Glutamatergic neuron (in vitro differentiated cells): Measurements from ENCODE around the gene ADCY1. TPM values are rescaled to one million over a fixed set of nuclear protein-coding genes. Genes with fewer than 3 reads are reported as not detected.

Experiments used
- DNase-seq: peaks from one replicate; pipeline ENCODE4 v3.0.0; 2022
- H3K27ac Mint-ChIP-seq: one replicate; pipeline ENCODE4 v1.8.0; 2020; ENCODE audit warnings: mild to moderate bottlenecking, mixed read lengths, inconsistent platforms; ENCODE audit not compliant: unreplicated experiment
- H3K27me3 Mint-ChIP-seq: one replicate; pipeline ENCODE4 v1.8.0; 2020; ENCODE audit warnings: mild to moderate bottlenecking, moderate library complexity, mixed read lengths, inconsistent platforms; ENCODE audit not compliant: unreplicated experiment
- H3K36me3 Mint-ChIP-seq: one replicate; pipeline ENCODE4 v1.8.0; 2020; ENCODE audit warnings: mild to moderate bottlenecking, mixed read lengths, inconsistent platforms; ENCODE audit not compliant: unreplicated experiment
- H3K4me1 Mint-ChIP-seq: one replicate; pipeline ENCODE4 v1.8.0; 2020; ENCODE audit warnings: mild to moderate bottlenecking, low read depth, mixed read lengths, inconsistent platforms; ENCODE audit not compliant: unreplicated experiment
- H3K4me3 Mint-ChIP-seq: one replicate; pipeline ENCODE4 v1.8.0; 2020; ENCODE audit warnings: mild to moderate bottlenecking, mixed read lengths, inconsistent platforms; ENCODE audit not compliant: unreplicated experiment
- H3K9me3 Mint-ChIP-seq: one replicate; pipeline ENCODE4 v1.8.0; 2020; ENCODE audit warnings: mild to moderate bottlenecking, moderate library complexity, mixed read lengths, inconsistent platforms; ENCODE audit not compliant: unreplicated experiment
- total RNA-seq: library from RNA; stranded (reverse); fragmentation: NEBNext Ultra II Directional; extraction: Animal tissue kit (Norgen Biotek cat#: 25700); gene quantifications from one replicate; pipeline ENCODE4 v1.2.1, GENCODE V29; 2021; ENCODE audit not compliant: unreplicated experiment
- TF ChIP-seq, protein P1 (sequence below): fragments of 200-600 bp; sonication (generic); IDR thresholded peaks from one replicate; pipeline ENCODE4 v1.5.0; 2021; ENCODE audit not compliant: partially characterized antibody, unreplicated experiment

ADCY1 gene
- total RNA-seq, 1 donor from 2014 or later = 51.9 TPM

GRCh38 chr7:45713669-45714520 is 139.7 kb downstream of the ADCY1 start:
- DNase-seq = no peak
- H3K4me1 Mint-ChIP-seq = no peaks in the 10 kb centered on the region
- H3K9me3 Mint-ChIP-seq = peaks cover 9% of the 10 kb centered on the region
- no peak overlapping the region for H3K27ac Mint-ChIP-seq
- H3K36me3 Mint-ChIP-seq = peaks cover 2% of the 10 kb centered on the region
- TF ChIP-seq, protein P1, sequence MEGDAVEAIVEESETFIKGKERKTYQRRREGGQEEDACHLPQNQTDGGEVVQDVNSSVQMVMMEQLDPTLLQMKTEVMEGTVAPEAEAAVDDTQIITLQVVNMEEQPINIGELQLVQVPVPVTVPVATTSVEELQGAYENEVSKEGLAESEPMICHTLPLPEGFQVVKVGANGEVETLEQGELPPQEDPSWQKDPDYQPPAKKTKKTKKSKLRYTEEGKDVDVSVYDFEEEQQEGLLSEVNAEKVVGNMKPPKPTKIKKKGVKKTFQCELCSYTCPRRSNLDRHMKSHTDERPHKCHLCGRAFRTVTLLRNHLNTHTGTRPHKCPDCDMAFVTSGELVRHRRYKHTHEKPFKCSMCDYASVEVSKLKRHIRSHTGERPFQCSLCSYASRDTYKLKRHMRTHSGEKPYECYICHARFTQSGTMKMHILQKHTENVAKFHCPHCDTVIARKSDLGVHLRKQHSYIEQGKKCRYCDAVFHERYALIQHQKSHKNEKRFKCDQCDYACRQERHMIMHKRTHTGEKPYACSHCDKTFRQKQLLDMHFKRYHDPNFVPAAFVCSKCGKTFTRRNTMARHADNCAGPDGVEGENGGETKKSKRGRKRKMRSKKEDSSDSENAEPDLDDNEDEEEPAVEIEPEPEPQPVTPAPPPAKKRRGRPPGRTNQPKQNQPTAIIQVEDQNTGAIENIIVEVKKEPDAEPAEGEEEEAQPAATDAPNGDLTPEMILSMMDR = no peak
- no peak overlapping the region for H3K4me3 Mint-ChIP-seq
- peaks cover 2% of the 10 kb centered on the region for H3K27me3 Mint-ChIP-seq

GRCh38 chr7:45714521-45714820 is 140.3 kb downstream of the ADCY1 start:
- Mint-ChIP-seq H3K36me3 (no peaks in the 10 kb centered on the region), H3K4me1 (no peaks in the 10 kb centered on the region), H3K27me3 (peaks cover 2% of the 10 kb centered on the region), H3K27ac (no peak overlapping the region), H3K4me3 (no peak overlapping the region), H3K9me3 (peaks cover 6% of the 10 kb centered on the region)
- no peak for DNase-seq
- TF ChIP-seq, protein P1 = no peak

- Mint-ChIP-seq H3K4me3 (no peak overlapping the region), H3K36me3 (no peaks in the 10 kb centered on the region), H3K9me3 (peaks cover 6% of the 10 kb centered on the region), H3K27me3 (peaks cover 2% of the 10 kb centered on the region), H3K27ac (no peak overlapping the region), H3K4me1 (no peaks in the 10 kb centered on the region)
- TF ChIP-seq, protein P1 = no peak
- DNase-seq = no peak
Measured at GRCh38 chr7:45715471-45716352, 141.5 kb downstream of the ADCY1 start.

DNA sequence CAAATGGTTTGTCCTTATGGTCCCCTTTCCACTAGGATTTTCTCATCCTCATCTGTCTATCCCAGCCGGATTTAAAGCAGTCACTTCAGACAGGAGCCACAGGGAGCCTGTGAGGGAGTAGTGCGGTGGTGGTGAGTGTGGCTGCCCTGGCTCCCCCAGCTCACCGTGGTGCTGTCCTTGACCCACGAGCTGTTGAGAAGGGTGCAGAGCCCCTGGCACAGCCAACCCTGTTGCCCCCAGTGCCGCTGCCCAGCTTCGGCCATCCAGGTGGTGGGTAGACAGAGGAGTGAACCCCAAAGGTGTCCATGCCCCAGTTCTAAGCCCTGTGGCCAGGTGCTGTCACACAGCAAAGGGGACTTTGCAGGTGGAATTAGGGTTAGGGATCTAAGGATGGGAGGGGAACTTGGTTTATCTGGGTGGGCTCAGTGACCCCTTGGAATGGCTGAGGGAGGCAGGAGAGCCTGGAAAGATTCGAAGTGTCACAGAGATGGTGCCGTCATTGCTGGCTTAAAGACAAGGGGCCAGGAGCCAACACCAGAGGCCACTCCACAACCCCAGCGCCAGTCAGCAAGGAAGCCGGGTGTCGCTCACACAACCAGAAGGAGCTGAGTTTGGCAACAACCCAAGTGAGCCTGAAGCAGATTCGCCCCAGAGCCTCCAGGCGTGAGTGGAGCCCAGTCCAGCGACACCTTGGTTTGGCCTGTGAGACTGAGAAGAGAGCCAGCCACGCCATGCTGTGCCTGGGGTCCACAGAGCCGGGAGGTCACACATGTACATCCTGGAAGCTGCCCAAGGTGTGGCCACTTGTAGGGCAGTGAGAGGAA is 142.4 kb downstream of the ADCY1 start:
- H3K4me1 Mint-ChIP-seq = peaks cover 3% of the 10 kb centered on the region

More for the DNA sequence above, 142.4 kb downstream of the ADCY1 start:
- Mint-ChIP-seq H3K9me3 (peaks cover 10% of the 10 kb centered on the region), H3K27me3 (no peaks in the 10 kb centered on the region), H3K4me3 (no peak overlapping the region), H3K27ac (no peak overlapping the region), H3K36me3 (no peaks in the 10 kb centered on the region)
- DNase-seq = no peak
- TF ChIP-seq, protein P1 = no peak
